Measurements from ENCODE around the gene PBRM1.
"Not testable (repeated sequence)": the region's sequence is repeated elsewhere in the genome, so short reads cannot be mapped to it uniquely, and the experiment has no call there.

PBRM1 gene

GRCh38 chr3:52679199-52679538, 6.5 kb downstream of the PBRM1 start:
- no peak overlapping the region for H3K4me3 ChIP-seq
- peak overlapping the region in 6 of 21 experiments; percentile 13 to 76 (median 41) for H3K27ac ChIP-seq

GRCh38 chr3:52678265-52679198, 7.2 kb downstream of the PBRM1 start:
- Histone ChIP-seq H3K4me3 (no peak overlapping the region), H3K27ac (peak overlapping the region in 4 of 21 experiments; percentile 18 to 76 (median 34))

GRCh38 chr3:52676201-52676600, 9.5 kb downstream of the PBRM1 start:
- H3K27ac ChIP-seq, H3K4me3 ChIP-seq: not testable (repeated sequence)

- H3K4me3 ChIP-seq: no peak overlapping the region
- peak overlapping the region in 11 of 21 experiments; percentile 13 to 87 (median 47) for H3K27ac ChIP-seq
These were observed 14.0 kb downstream of the PBRM1 start for GRCh38 chr3:52671676-52672075.

GRCh38 chr3:52670621-52671521, 14.8 kb downstream of the PBRM1 start:
- H3K4me3 ChIP-seq: no peak overlapping the region
- H3K27ac ChIP-seq: peak overlapping the region in 16 of 21 experiments; percentile 21 to 87 (median 45)

- no peak overlapping the region for H3K4me3 ChIP-seq
- H3K27ac ChIP-seq: no peak overlapping the region
These were observed 22.6 kb downstream of the PBRM1 start for GRCh38 chr3:52663098-52663497.

- Histone ChIP-seq H3K4me3 (no peak overlapping the region), H3K27ac (no peak overlapping the region)
These were observed 25.7 kb downstream of the PBRM1 start for GRCh38 chr3:52660046-52660445.

- no peak overlapping the region for H3K27ac ChIP-seq
- H3K4me3 ChIP-seq: no peak overlapping the region
These were observed 29.8 kb downstream of the PBRM1 start for GRCh38 chr3:52655895-52656294.

- H3K4me3 ChIP-seq: no peak overlapping the region
- H3K27ac ChIP-seq: no peak overlapping the region
These were observed 34.1 kb downstream of the PBRM1 start for GRCh38 chr3:52651592-52651991.

- H3K27ac ChIP-seq: peak overlapping the region in 1 of 21 experiments; percentile 30
These were observed 35.3 kb downstream of the PBRM1 start for GRCh38 chr3:52650439-52650838.

GRCh38 chr3:52649461-52650210, 36.1 kb downstream of the PBRM1 start:
- no peak overlapping the region for H3K4me3 ChIP-seq
- H3K27ac ChIP-seq: peak overlapping the region in 8 of 21 experiments; percentile 6 to 56 (median 19)

More at GRCh38 chr3:52650439-52650838, 35.3 kb downstream of the PBRM1 start:
- no peak overlapping the region for H3K4me3 ChIP-seq

GRCh38 chr3:52645549-52645948, 40.2 kb downstream of the PBRM1 start:
- Histone ChIP-seq H3K27ac (no peak overlapping the region), H3K4me3 (no peak overlapping the region)

GRCh38 chr3:52636673-52637072, 49.0 kb downstream of the PBRM1 start:
- peak overlapping the region in 2 of 21 experiments; percentile 26 to 43 for H3K27ac ChIP-seq

GRCh38 chr3:52633786-52634185, 51.9 kb downstream of the PBRM1 start:
- Histone ChIP-seq H3K27ac (no peak overlapping the region), H3K4me3 (no peak overlapping the region)

More at GRCh38 chr3:52636673-52637072, 49.0 kb downstream of the PBRM1 start:
- H3K4me3 ChIP-seq: no peak overlapping the region

- Histone ChIP-seq H3K27ac (no peak overlapping the region), H3K4me3 (no peak overlapping the region)
These were observed 60.7 kb downstream of the PBRM1 start for GRCh38 chr3:52625041-52625440.

- Histone ChIP-seq H3K27ac (no peak overlapping the region), H3K4me3 (no peak overlapping the region)
These were observed 62.4 kb downstream of the PBRM1 start for GRCh38 chr3:52623234-52623792.

GRCh38 chr3:52620580-52620979, 65.1 kb downstream of the PBRM1 start:
- Histone ChIP-seq H3K4me3 (no peak overlapping the region), H3K27ac (no peak overlapping the region)

- H3K4me3 ChIP-seq: no peak overlapping the region
- no peak overlapping the region for H3K27ac ChIP-seq
These were observed 70.5 kb downstream of the PBRM1 start for GRCh38 chr3:52615166-52615565.

- Histone ChIP-seq H3K27ac (no peak overlapping the region), H3K4me3 (no peak overlapping the region)
These were observed 71.0 kb downstream of the PBRM1 start for GRCh38 chr3:52614689-52615088.

All from skin epidermis (tissue), 12 donors.